Loucy (cell line): ENCODE data around the gene HOXD1.

ENCODE experiments used
- H2AFZ ChIP-seq: fragments of 200-600 bp; sonication (generic); 2 replicates; pipeline ENCODE4 v1.6.0; 2016; ENCODE audit warnings: antibody characterized with exemption, mild to moderate bottlenecking, low read length, moderate library complexity
- H3F3A ChIP-seq: fragments of 200-600 bp; 2 replicates; pipeline ENCODE4 v1.6.0; 2016; ENCODE audit warnings: antibody characterized with exemption, low read depth, mild to moderate bottlenecking
- H3K27me3 ChIP-seq: fragments of 200-600 bp; sonication (generic); 2 replicates; pipeline ENCODE4 v1.6.1; 2014; ENCODE audit warnings: low read length, mild to moderate bottlenecking; ENCODE audit not compliant: insufficient read depth, poor library complexity, severe bottlenecking
- H3K36me3 ChIP-seq: fragments of 200-600 bp; sonication (generic); 2 replicates; pipeline ENCODE4 v1.6.1; 2016; ENCODE audit warnings: low read length; ENCODE audit not compliant: insufficient read depth
- H3K4me1 ChIP-seq: fragments of 200-600 bp; sonication (generic); 2 replicates; pipeline ENCODE4 v1.5.1; 2014; ENCODE audit warnings: low read length, mild to moderate bottlenecking; ENCODE audit not compliant: insufficient read depth, poor library complexity, severe bottlenecking
- H3K4me2 ChIP-seq: fragments of 200-600 bp; sonication (generic); 2 replicates; pipeline ENCODE4 v1.6.0; 2014; ENCODE audit warnings: antibody characterized with exemption, low read length, low read depth, mild to moderate bottlenecking; ENCODE audit not compliant: poor library complexity, severe bottlenecking
- H3K4me3 ChIP-seq: fragments of 200-600 bp; sonication (generic); 2 replicates; pipeline ENCODE4 v1.5.1; 2014; ENCODE audit warnings: low read length, mild to moderate bottlenecking, mixed read lengths; ENCODE audit not compliant: poor library complexity, severe bottlenecking
- H3K79me2 ChIP-seq: fragments of 200-600 bp; sonication (generic); 2 replicates; pipeline ENCODE4 v1.6.1; 2014; ENCODE audit warnings: low read length; ENCODE audit not compliant: insufficient read depth
- H3K9ac ChIP-seq: fragments of 200-600 bp; sonication (generic); 2 replicates; pipeline ENCODE4 v1.6.0; 2014; ENCODE audit warnings: mild to moderate bottlenecking, low read depth, low read length, moderate library complexity; ENCODE audit not compliant: poor library complexity, severe bottlenecking
- H3K9me2 ChIP-seq: fragments of 200-600 bp; sonication (generic); replicated peaks from 2 replicates; pipeline ENCODE4 v1.6.1; 2016; ENCODE audit warnings: low read depth, low read length, mixed read lengths
- H3K9me3 ChIP-seq: fragments of 200-600 bp; sonication (generic); 2 replicates; pipeline ENCODE4 v1.6.1; 2014; ENCODE audit warnings: mild to moderate bottlenecking, antibody characterized with exemption, low read length, low read depth; ENCODE audit not compliant: insufficient read depth
- H4K20me1 ChIP-seq: fragments of 200-600 bp; sonication (generic); 2 replicates; pipeline ENCODE4 v1.6.0; 2014; ENCODE audit warnings: antibody characterized with exemption, low read length, mild to moderate bottlenecking; ENCODE audit not compliant: insufficient read depth, poor library complexity, severe bottlenecking
- CTCF ChIP-seq: fragments of 200-600 bp; sonication (generic); conservative IDR thresholded peaks from 2 replicates; pipeline ENCODE4 v1.5.1; 2014; ENCODE audit warnings: mild to moderate bottlenecking, antibody characterized with exemption, low read length
- EZH2phosphoT487 ChIP-seq: fragments of 200-600 bp; IDR thresholded peaks from 2 replicates; pipeline ENCODE4 v1.6.1; 2018; ENCODE audit warnings: antibody characterized with exemption, mild to moderate bottlenecking, moderate library complexity, borderline replicate concordance

HOXD1 gene

GRCh38 chr2:176164611-176165369 is 23.7 kb upstream of the HOXD1 start:
- Histone ChIP-seq H3K9me2 (no peaks in the 10 kb centered on the region), H4K20me1 (no peaks in the 10 kb centered on the region), H3K9me3 (no peaks in the 10 kb centered on the region), H3K36me3 (no peaks in the 10 kb centered on the region), H3K9ac (no peak overlapping the region), H3K27me3 (no peaks in the 10 kb centered on the region), H3K4me1 (no peaks in the 10 kb centered on the region), H2AFZ (no peak overlapping the region), H3K4me3 (no peak overlapping the region), H3K79me2 (no peaks in the 10 kb centered on the region), H3K4me2 (no peak overlapping the region), H3F3A (no peaks in the 10 kb centered on the region)
- TF ChIP-seq EZH2phosphoT487, result no peak
- TF ChIP-seq CTCF, result no peak

GRCh38 chr2:176165370-176166050 is 23.0 kb upstream of the HOXD1 start:
- H3K4me2 ChIP-seq, result no peak overlapping the region
- no peaks in the 10 kb centered on the region for H4K20me1 ChIP-seq
- no peak for TF ChIP-seq CTCF
- no peak overlapping the region for H2AFZ ChIP-seq
- no peaks in the 10 kb centered on the region for H3K9me2 ChIP-seq
- H3K36me3 ChIP-seq, result no peaks in the 10 kb centered on the region
- no peaks in the 10 kb centered on the region for H3K27me3 ChIP-seq
- no peaks in the 10 kb centered on the region for H3K79me2 ChIP-seq
- no peaks in the 10 kb centered on the region for H3F3A ChIP-seq
- no peak overlapping the region for H3K9ac ChIP-seq
- no peaks in the 10 kb centered on the region for H3K9me3 ChIP-seq
- H3K4me3 ChIP-seq, result no peak overlapping the region
- H3K4me1 ChIP-seq, result no peaks in the 10 kb centered on the region

- H3K9me3 ChIP-seq, result no peaks in the 10 kb centered on the region
- no peak overlapping the region for H3K4me2 ChIP-seq
- no peaks in the 10 kb centered on the region for H3K27me3 ChIP-seq
- H3K9me2 ChIP-seq, result no peaks in the 10 kb centered on the region
- H3K9ac ChIP-seq, result no peak overlapping the region
- no peaks in the 10 kb centered on the region for H4K20me1 ChIP-seq
- no peak for TF ChIP-seq CTCF
- TF ChIP-seq EZH2phosphoT487, result no peak
- H3K79me2 ChIP-seq, result no peaks in the 10 kb centered on the region
- H3K36me3 ChIP-seq, result no peaks in the 10 kb centered on the region
- no peak overlapping the region for H2AFZ ChIP-seq
- H3F3A ChIP-seq, result no peaks in the 10 kb centered on the region
- H3K4me1 ChIP-seq, result no peaks in the 10 kb centered on the region
- H3K4me3 ChIP-seq, result no peak overlapping the region
Measured at GRCh38 chr2:176166272-176166671, 22.2 kb upstream of the HOXD1 start.
